DMS79 treated with DMSO at 0.1 percent for 48 hours (cell line): ENCODE data around the gene FAM149B1.
A peak's percentile ranks its signal among the peaks of the same experiment; 100 is the strongest.
"Not testable (repeated sequence)": the region's sequence is repeated elsewhere in the genome, so short reads cannot be mapped to it uniquely, and the experiment has no call there.

Experiments
- DNase-seq: peaks from one replicate; lab custom pipeline; 2025; lab: John Stamatoyannopoulos, UW

FAM149B1 gene

GRCh38 chr10:73233883-73234282, 66.0 kb downstream of the FAM149B1 start:
- DNase-seq = no peak

GRCh38 chr10:73234695-73235094, 66.8 kb downstream of the FAM149B1 start:
- no peak for DNase-seq

- DNase-seq = no peak
These were observed 71.2 kb downstream of the FAM149B1 start for GRCh38 chr10:73238990-73239566.

GRCh38 chr10:73239908-73240307, 72.0 kb downstream of the FAM149B1 start:
- no peak for DNase-seq

GRCh38 chr10:73244866-73245477, 77.1 kb downstream of the FAM149B1 start:
- DNase-seq = no peak

GRCh38 chr10:73246322-73246645, 78.4 kb downstream of the FAM149B1 start:
- DNase-seq = no peak

- peak; percentile 75 for DNase-seq
These were observed 79.0 kb downstream of the FAM149B1 start, which contains the start of gene DNAJC9 for GRCh38 chr10:73246646-73247508. Gene DNAJC9, minus strand, starts transcription at chr10:73247255. Its CDS starts 66 bp downstream, at chr10:73247189.

GRCh38 chr10:73247509-73248258, 79.8 kb downstream of the FAM149B1 start:
- DNase-seq = no peak

- DNase-seq = no peak
These were observed 80.4 kb downstream of the FAM149B1 start for GRCh38 chr10:73248259-73248724.

GRCh38 chr10:73251683-73252444, 83.9 kb downstream of the FAM149B1 start:
- no peak for DNase-seq

GRCh38 chr10:73252445-73253224, 84.7 kb downstream of the FAM149B1 start, which contains the start of gene MRPS16:
Gene MRPS16, minus strand, starts transcription at chr10:73252644. Its CDS starts 162 bp downstream, at chr10:73252482.
- peak; percentile 83 for DNase-seq

GRCh38 chr10:73253225-73253555, 85.3 kb downstream of the FAM149B1 start:
- no peak for DNase-seq

GRCh38 chr10:73258612-73259011, 90.7 kb downstream of the FAM149B1 start:
- not testable (repeated sequence) for DNase-seq

GRCh38 chr10:73261362-73261995, 93.6 kb downstream of the FAM149B1 start:
- DNase-seq = no peak

GRCh38 chr10:73262105-73262730, 94.3 kb downstream of the FAM149B1 start:
- DNase-seq = no peak

- DNase-seq = no peak
These were observed 95.1 kb downstream of the FAM149B1 start for GRCh38 chr10:73262880-73263555.

GRCh38 chr10:73263693-73264347, 95.9 kb downstream of the FAM149B1 start:
- peak; percentile 3 for DNase-seq

- DNase-seq = no peak
These were observed 96.5 kb downstream of the FAM149B1 start for GRCh38 chr10:73264423-73264822.

- no peak for DNase-seq
These were observed 113.2 kb downstream of the FAM149B1 start for GRCh38 chr10:73281097-73281496.
